PC-3 (cell line): ENCODE measurements around the gene MUTYH. TPM values are rescaled to one million over a fixed set of nuclear protein-coding genes. Genes with fewer than 3 reads are reported as not detected.
A peak's percentile ranks its signal among the peaks of the same experiment; 100 is the strongest.

Source experiments
- ATAC-seq: fragments of 200-7000 bp; cut with Tn5 transposase; 2 replicates; pipeline ENCODE4 v1.9.1; 2020; ENCODE audit warnings: mild to moderate bottlenecking, moderate library complexity
- BruUV-seq: library from RNA; stranded (reverse); fragments of 400-500 nt; replicated peaks from 2 replicates; lab custom pipeline; 2021; lab: Mats Ljungman, UMichigan
- CTCF ChIA-PET: fragments of 300-600 bp; sonication (Branson Sonifier 250); formaldehyde crosslinking; loops from one replicate; lab custom pipeline; 2022; ENCODE audit warnings: antibody characterized with exemption; lab: Charles Lee
- POLR2A ChIA-PET: fragments of 300-600 bp; sonication (Branson Sonifier 250); formaldehyde crosslinking; loops from one replicate; lab custom pipeline; 2022; ENCODE audit warnings: antibody characterized with exemption; ENCODE audit not compliant: unreplicated experiment; lab: Charles Lee
- DNase-seq: peaks from one replicate; pipeline ENCODE4 v3.0.0-alpha.2; 2015
- H2AFZ ChIP-seq: fragments of 300-600 bp; sonication (generic); 2 replicates; pipeline ENCODE4 v1.6.0; 2016; ENCODE audit warnings: antibody characterized with exemption, low read length
- H3F3A ChIP-seq: fragments of 300-600 bp; sonication (generic); one replicate; pipeline ENCODE4 v1.6.0; 2017; ENCODE audit warnings: antibody characterized with exemption, low read length, control low read depth, mild to moderate bottlenecking; ENCODE audit not compliant: unreplicated experiment
- H3K27ac ChIP-seq: fragments of 300-600 bp; sonication (generic); 2 replicates; pipeline ENCODE4 v1.5.1; 2016; ENCODE audit warnings: mild to moderate bottlenecking, low read length
- H3K27me3 ChIP-seq: fragments of 300-600 bp; sonication (generic); 2 replicates; pipeline ENCODE4 v1.6.1; 2016; ENCODE audit warnings: low read length, mixed read lengths
- H3K36me3 ChIP-seq: fragments of 300-600 bp; sonication (generic); 2 replicates; pipeline ENCODE4 v1.6.1; 2016; ENCODE audit warnings: low read depth, mixed run types, low read length, mixed read lengths
- H3K4me1 ChIP-seq: fragments of 300-600 bp; sonication (generic); 2 replicates; pipeline ENCODE4 v1.5.1; 2016; ENCODE audit warnings: low read length; ENCODE audit not compliant: insufficient read depth
- H3K4me2 ChIP-seq: fragments of 300-600 bp; sonication (generic); 2 replicates; pipeline ENCODE4 v1.6.0; 2016; ENCODE audit warnings: low read length
- H3K4me3 ChIP-seq: fragments of 300-600 bp; sonication (generic); 2 replicates; pipeline ENCODE4 v1.5.1; 2016; ENCODE audit warnings: mild to moderate bottlenecking, low read length, mixed read lengths
- H3K79me2 ChIP-seq: fragments of 300-600 bp; sonication (generic); 2 replicates; pipeline ENCODE4 v1.6.1; 2017; ENCODE audit warnings: low read length, mixed read lengths
- H3K9ac ChIP-seq: fragments of 300-600 bp; sonication (generic); 2 replicates; pipeline ENCODE4 v1.6.0; 2016; ENCODE audit warnings: mild to moderate bottlenecking, low read length
- H3K9me2 ChIP-seq: fragments of 300-600 bp; sonication (generic); replicated peaks from 2 replicates; pipeline ENCODE4 v1.6.1; 2016; ENCODE audit warnings: mixed run types, low read length, mixed read lengths
- H3K9me3 ChIP-seq: fragments of 300-600 bp; sonication (generic); 2 replicates; pipeline ENCODE4 v1.6.1; 2016; ENCODE audit warnings: low read length, mixed read lengths
- H4K20me1 ChIP-seq: fragments of 300-600 bp; sonication (generic); 2 replicates; pipeline ENCODE4 v1.6.1; 2016; ENCODE audit warnings: low read length, mixed read lengths
- CTCF ChIP-seq: fragments of 300-600 bp; sonication (generic); conservative IDR thresholded peaks from 2 replicates; pipeline ENCODE4 v1.5.1; 2017; ENCODE audit warnings: antibody characterized with exemption, low read depth, mild to moderate bottlenecking, low read length
- EZH2 ChIP-seq: fragments of 300-600 bp; sonication (generic); IDR thresholded peaks from one replicate; pipeline ENCODE4 v1.6.1; 2017; ENCODE audit warnings: antibody characterized with exemption, mild to moderate bottlenecking, low read length; ENCODE audit not compliant: unreplicated experiment
- EZH2phosphoT487 ChIP-seq: fragments of 300-600 bp; sonication (generic); IDR thresholded peaks from 2 replicates; pipeline ENCODE4 v1.6.1; 2018; ENCODE audit warnings: mild to moderate bottlenecking, antibody characterized with exemption, low read length, borderline replicate concordance
- intact Hi-C: fragments of 100-400 bp; cut with micrococcal nuclease; formaldehyde crosslinking; loops from 2 replicates; pipeline ENCODE4 v1.9.0; 2023
- total RNA-seq: library from RNA; depleted of rRNA; stranded (reverse); fragments of >200 nt; gene quantifications from 2 replicates; pipeline ENCODE4 v1.2.3, GENCODE V29; 2014

MUTYH gene
- total RNA-seq, 1 experiment from 2014 or later, result 22.8 TPM

DNA sequence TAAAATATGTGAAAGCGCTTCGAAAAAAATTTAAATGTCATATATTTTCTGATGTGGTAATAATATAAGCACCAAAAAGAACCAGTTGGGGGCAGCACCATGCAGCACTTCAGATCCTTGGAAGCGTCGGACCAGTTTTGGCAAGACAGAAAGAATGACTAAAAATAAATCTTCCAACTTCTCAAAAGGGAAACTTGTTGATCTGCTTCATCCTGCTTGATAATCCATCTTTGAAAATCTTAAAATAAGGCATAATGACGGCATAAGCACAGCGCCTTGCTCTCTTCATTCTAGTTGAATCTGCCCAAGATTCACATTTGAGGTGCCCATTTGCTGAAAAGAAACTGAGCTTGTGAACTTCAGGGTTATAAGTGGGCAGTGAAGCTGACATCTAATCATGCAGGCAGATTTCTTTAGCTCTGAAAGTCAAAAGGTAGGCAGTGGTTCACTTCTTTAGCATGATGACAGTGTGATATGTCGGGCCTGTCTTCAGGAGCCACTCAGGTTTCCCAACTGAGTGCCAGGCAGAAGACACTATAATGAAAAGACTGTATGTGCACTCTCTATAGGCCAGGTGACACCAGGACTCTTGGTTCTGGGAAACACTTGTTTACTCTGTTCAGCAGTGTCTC lies 19.8 kb upstream of the MUTYH start:
- H3K4me3 ChIP-seq, result peak overlapping the region; percentile 28; the same call in 1 of the 2 replicates
- intact Hi-C loops, result loop anchor here (1.0 kb wide), 2 partner anchors 133 to 210 kb away; no protein-coding TSS in a partner anchor
- no peaks in the 10 kb centered on the region for H3K27me3 ChIP-seq
- no peaks in the 10 kb centered on the region for H3K9me2 ChIP-seq
- H3K79me2 ChIP-seq, result no peaks in the 10 kb centered on the region
- no peak overlapping the region for H3K27ac ChIP-seq
- BruUV-seq, result no TSS peak
- peaks cover 3% of the 10 kb centered on the region for H3F3A ChIP-seq
- TF ChIP-seq EZH2, result no peak
- TF ChIP-seq CTCF, result peak; percentile 79
- no peak for TF ChIP-seq EZH2phosphoT487
- H2AFZ ChIP-seq, result peak overlapping the region; percentile 71
- no peaks in the 10 kb centered on the region for H3K36me3 ChIP-seq
- ChIA-PET CTCF (interaction anchor here (0.6 to 2.0 kb wide), 5 partner anchors 19 to 345 kb away, joined by 3 to 20 read pairs (median 4); partner anchors contain the start of gene TESK2), POLR2A (interaction anchor here (0.6 kb wide), 2 partner anchors 24 to 133 kb away, joined by 3 to 5 read pairs; no protein-coding TSS in a partner anchor)
- DNase-seq (peak; percentile 78), ATAC-seq (peak; percentile 52)
- no peaks in the 10 kb centered on the region for H4K20me1 ChIP-seq
- no peak overlapping the region for H3K9ac ChIP-seq
- no peaks in the 10 kb centered on the region for H3K9me3 ChIP-seq
- H3K4me1 ChIP-seq, result peaks cover 22% of the 10 kb centered on the region
- H3K4me2 ChIP-seq, result peak overlapping the region; percentile 54

GRCh38 chr1:45356186-45356585 lies 15.9 kb upstream of the MUTYH start:
- H3K9me2 ChIP-seq, result no peaks in the 10 kb centered on the region
- H2AFZ ChIP-seq, result no peak overlapping the region
- no peaks in the 10 kb centered on the region for H3K79me2 ChIP-seq
- BruUV-seq, result no TSS peak
- ATAC-seq (peak; percentile 88), DNase-seq (peak; percentile 73)
- CTCF ChIA-PET, result interaction anchor here (0.6 kb wide), 1 partner anchor 135 kb away, joined by 8 read pairs; no protein-coding TSS in a partner anchor
- TF ChIP-seq EZH2, result no peak
- no peak for TF ChIP-seq CTCF
- TF ChIP-seq EZH2phosphoT487, result no peak
- no peaks in the 10 kb centered on the region for H3K36me3 ChIP-seq
- H3K9me3 ChIP-seq, result no peaks in the 10 kb centered on the region
- peaks cover 3% of the 10 kb centered on the region for H3F3A ChIP-seq
- no peak overlapping the region for H3K9ac ChIP-seq
- peaks cover 22% of the 10 kb centered on the region for H3K4me1 ChIP-seq
- POLR2A ChIA-PET, result interaction anchor here (0.9 kb wide), 1 partner anchor 53 kb away, joined by 18 read pairs; no protein-coding TSS in a partner anchor
- no peaks in the 10 kb centered on the region for H3K27me3 ChIP-seq
- no peak overlapping the region for H3K4me3 ChIP-seq
- H4K20me1 ChIP-seq, result no peaks in the 10 kb centered on the region
- intact Hi-C loops, result no loop called here
- H3K27ac ChIP-seq, result peak overlapping the region; percentile 22; the same call in 1 of the 2 replicates
- peak overlapping the region; percentile 42 for H3K4me2 ChIP-seq

DNA sequence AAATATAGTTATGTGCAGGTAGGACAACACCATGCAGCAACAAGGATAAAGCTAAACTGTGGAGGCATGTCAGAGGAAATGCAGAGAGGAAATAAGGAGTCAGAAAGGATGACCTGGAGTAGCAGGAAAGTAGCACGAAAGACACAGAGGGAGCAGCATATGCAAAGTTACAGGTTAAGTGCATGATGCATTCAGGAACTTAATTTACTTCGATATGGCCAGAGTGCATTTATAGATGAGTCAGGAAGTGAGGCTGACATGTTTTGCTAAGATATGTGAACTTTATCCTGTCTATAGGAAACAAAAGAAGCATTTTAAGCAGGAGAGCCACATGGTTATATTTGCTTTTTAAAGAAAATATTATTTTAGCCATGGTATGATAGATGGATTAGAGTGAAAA lies 15.4 kb upstream of the MUTYH start:
- no peaks in the 10 kb centered on the region for H3K79me2 ChIP-seq
- H3K27me3 ChIP-seq, result no peaks in the 10 kb centered on the region
- H3K27ac ChIP-seq, result peak overlapping the region; percentile 22; the same call in 1 of the 2 replicates
- CTCF ChIA-PET, result no interaction called here
- H3K9me2 ChIP-seq, result no peaks in the 10 kb centered on the region
- no peaks in the 10 kb centered on the region for H4K20me1 ChIP-seq
- no peaks in the 10 kb centered on the region for H3K9me3 ChIP-seq
- no peak overlapping the region for H2AFZ ChIP-seq
- H3K36me3 ChIP-seq, result no peaks in the 10 kb centered on the region
- H3K4me3 ChIP-seq, result no peak overlapping the region
- H3K4me2 ChIP-seq, result peak overlapping the region; percentile 42
- TF ChIP-seq EZH2phosphoT487 (no peak), CTCF (no peak), EZH2 (no peak)
- POLR2A ChIA-PET, result no interaction called here
- peaks cover 3% of the 10 kb centered on the region for H3F3A ChIP-seq
- ATAC-seq, result peak; percentile 70
- peaks cover 22% of the 10 kb centered on the region for H3K4me1 ChIP-seq
- BruUV-seq, result no TSS peak
- DNase-seq, result peak; percentile 46
- no peak overlapping the region for H3K9ac ChIP-seq
- intact Hi-C loops, result no loop called here
